Thoracic aorta (tissue), 2 donors: ENCODE data around the gene COBLL1. TPM values are rescaled to one million over a fixed set of nuclear protein-coding genes. Genes with fewer than 3 reads are reported as not detected.
"Not testable (repeated sequence)": the region's sequence is repeated elsewhere in the genome, so short reads cannot be mapped to it uniquely, and the experiment has no call there.

Experiments used
- ATAC-seq: fragments of 150-250 bp; one replicate; pipeline ENCODE4 v1.8.0; 2017; ENCODE audit warnings: low read depth; ENCODE audit not compliant: insufficient number of reproducible peaks, low FRiP score
- DNase-seq: peaks from one replicate; pipeline ENCODE4 v3.0.0-alpha.2; 2020; ENCODE audit warnings: low spot score
- H3K27ac ChIP-seq, 2 donors: fragments of 200-600 bp; sonication (generic); 1 replicate in 1 of 2; 2 replicates in 1 of 2; pipeline ENCODE4 v1.5.1; 2016; ENCODE audit warnings: mild to moderate bottlenecking in 2 of 2, moderate library complexity in 2 of 2
- H3K27me3 ChIP-seq: fragments of 200-600 bp; sonication (generic); replicated peaks from 2 replicates; pipeline ENCODE4 v1.6.0; 2016; ENCODE audit warnings: mild to moderate bottlenecking; ENCODE audit not compliant: insufficient read depth
- H3K36me3 ChIP-seq: fragments of 200-600 bp; sonication (generic); one replicate; pipeline ENCODE4 v1.5.1; 2016
- H3K4me1 ChIP-seq, 2 donors: fragments of 200-600 bp; sonication (generic); 1 replicate in 1 of 2; 2 replicates in 1 of 2; pipeline versions ENCODE4 v1.5.1 to v1.6.0; 2016; ENCODE audit warnings: low read depth in 2 of 2, mild to moderate bottlenecking in 1 of 2; ENCODE audit not compliant: control insufficient read depth in 1 of 2
- H3K4me3 ChIP-seq: fragments of 200-600 bp; sonication (generic); 2 replicates; pipeline ENCODE4 v1.5.1; 2016; ENCODE audit warnings: mild to moderate bottlenecking
- H3K9me3 ChIP-seq: fragments of 200-600 bp; sonication (generic); 2 replicates; pipeline ENCODE4 v1.5.1; 2016
- CTCF ChIP-seq: fragments of 200-600 bp; sonication (generic); IDR thresholded peaks from one replicate; pipeline ENCODE4 v1.5.1; 2019; ENCODE audit warnings: antibody characterized with exemption
- total RNA-seq, 2 donors: library from RNA; depleted of rRNA; stranded (reverse); fragments of >200 nt; gene quantifications; one replicate each; pipeline versions ENCODE4 v1.1.0 to v1.2.3, GENCODE V29; 2016

Gene COBLL1
- total RNA-seq, 2 donors from 2014 or later, result 62.0 to 64.6 TPM

- H3K36me3 ChIP-seq, result no peaks in the 10 kb centered on the region
- no peaks in the 10 kb centered on the region for H3K9me3 ChIP-seq
- H3K27me3 ChIP-seq, result no peaks in the 10 kb centered on the region
- H3K27ac ChIP-seq, result no peak overlapping the region
- H3K4me3 ChIP-seq, result no peak overlapping the region
- DNase-seq, result no peak
- TF ChIP-seq CTCF, result no peak
- no peak for ATAC-seq
- H3K4me1 ChIP-seq, result peaks cover 10 to 16% of the 10 kb centered on the region in 2 donors
Observed at GRCh38 chr2:164761737-164762460, 79.7 kb downstream of the COBLL1 start.

- H3K4me1 ChIP-seq, result peaks cover 15 to 21% of the 10 kb centered on the region in 2 donors
- H3K4me3 ChIP-seq, H3K36me3 ChIP-seq, H3K9me3 ChIP-seq, DNase-seq, ATAC-seq, H3K27ac ChIP-seq, H3K27me3 ChIP-seq: not testable (repeated sequence)
Observed at GRCh38 chr2:164761201-164761600, 80.4 kb downstream of the COBLL1 start.

- peaks cover 18 to 24% of the 10 kb centered on the region in 2 donors for H3K4me1 ChIP-seq
Observed at GRCh38 chr2:164760179-164760578, 81.4 kb downstream of the COBLL1 start.

GRCh38 chr2:164757934-164758695, 83.5 kb downstream of the COBLL1 start:
- no peaks in the 10 kb centered on the region for H3K9me3 ChIP-seq
- no peak for DNase-seq
- TF ChIP-seq CTCF, result no peak
- H3K4me3 ChIP-seq, result no peak overlapping the region
- no peak for ATAC-seq
- no peaks in the 10 kb centered on the region for H3K36me3 ChIP-seq
- H3K27me3 ChIP-seq, result no peaks in the 10 kb centered on the region
- no peak overlapping the region for H3K27ac ChIP-seq
- peaks cover 18 to 38% of the 10 kb centered on the region in 2 donors for H3K4me1 ChIP-seq

More at GRCh38 chr2:164760179-164760578, 81.4 kb downstream of the COBLL1 start:
- Histone ChIP-seq H3K36me3 (no peaks in the 10 kb centered on the region), H3K4me3 (no peak overlapping the region), H3K27ac (no peak overlapping the region), H3K9me3 (no peaks in the 10 kb centered on the region), H3K27me3 (no peaks in the 10 kb centered on the region)
- no peak for TF ChIP-seq CTCF
- DNase-seq, result no peak
- ATAC-seq, result no peak

- DNase-seq (no peak), ATAC-seq (no peak)
- H3K4me1 ChIP-seq, result peaks cover 18 to 45% of the 10 kb centered on the region in 2 donors
- H3K36me3 ChIP-seq, result no peaks in the 10 kb centered on the region
- H3K4me3 ChIP-seq, result no peak overlapping the region
- H3K27me3 ChIP-seq, result no peaks in the 10 kb centered on the region
- peak overlapping the region in 1 of 2 donors; percentile 40 for H3K27ac ChIP-seq
- H3K9me3 ChIP-seq, result no peaks in the 10 kb centered on the region
- TF ChIP-seq CTCF, result no peak
Observed at GRCh38 chr2:164756773-164757172, 84.8 kb downstream of the COBLL1 start.
